Measurements from ENCODE around the gene PSMC3.

PSMC3 gene

DNA sequence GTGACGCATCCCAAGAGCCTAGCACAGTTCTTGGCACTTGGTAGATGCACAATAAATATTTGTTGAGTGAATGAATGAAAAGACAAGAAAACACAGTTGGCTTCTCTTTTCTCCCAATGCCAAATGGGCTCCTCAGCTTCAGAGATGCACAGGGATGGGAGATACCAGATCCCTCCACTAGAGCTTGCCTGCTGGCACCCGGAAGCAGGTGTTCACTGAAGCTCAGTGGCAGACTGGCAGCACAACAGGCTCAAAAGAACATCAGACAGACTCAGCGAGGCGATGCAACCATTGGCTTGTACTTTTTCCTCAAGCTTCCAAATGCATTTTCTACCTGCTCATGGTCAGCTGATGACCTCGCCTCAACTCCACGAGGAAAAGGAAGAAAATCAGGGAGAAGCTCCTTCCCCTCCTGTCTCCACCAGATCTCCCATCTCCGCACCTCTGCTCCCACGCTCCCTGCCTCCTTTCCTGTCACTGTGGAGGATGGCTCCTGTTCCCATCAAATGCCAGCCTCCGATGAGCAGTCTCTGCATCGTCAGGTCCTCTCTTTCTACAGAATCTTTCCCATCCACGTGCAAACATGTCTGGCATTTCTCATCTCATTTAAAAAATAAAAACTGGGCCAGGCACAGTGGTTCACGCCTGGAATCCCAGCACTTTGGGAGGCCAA, 16.9 kb upstream of the PSMC3 start:
- no peak for DNase-seq (ENCODE audit: low read depth)
- TF ChIP-seq, protein P1, sequence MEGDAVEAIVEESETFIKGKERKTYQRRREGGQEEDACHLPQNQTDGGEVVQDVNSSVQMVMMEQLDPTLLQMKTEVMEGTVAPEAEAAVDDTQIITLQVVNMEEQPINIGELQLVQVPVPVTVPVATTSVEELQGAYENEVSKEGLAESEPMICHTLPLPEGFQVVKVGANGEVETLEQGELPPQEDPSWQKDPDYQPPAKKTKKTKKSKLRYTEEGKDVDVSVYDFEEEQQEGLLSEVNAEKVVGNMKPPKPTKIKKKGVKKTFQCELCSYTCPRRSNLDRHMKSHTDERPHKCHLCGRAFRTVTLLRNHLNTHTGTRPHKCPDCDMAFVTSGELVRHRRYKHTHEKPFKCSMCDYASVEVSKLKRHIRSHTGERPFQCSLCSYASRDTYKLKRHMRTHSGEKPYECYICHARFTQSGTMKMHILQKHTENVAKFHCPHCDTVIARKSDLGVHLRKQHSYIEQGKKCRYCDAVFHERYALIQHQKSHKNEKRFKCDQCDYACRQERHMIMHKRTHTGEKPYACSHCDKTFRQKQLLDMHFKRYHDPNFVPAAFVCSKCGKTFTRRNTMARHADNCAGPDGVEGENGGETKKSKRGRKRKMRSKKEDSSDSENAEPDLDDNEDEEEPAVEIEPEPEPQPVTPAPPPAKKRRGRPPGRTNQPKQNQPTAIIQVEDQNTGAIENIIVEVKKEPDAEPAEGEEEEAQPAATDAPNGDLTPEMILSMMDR (conservative IDR thresholded peaks at IDR 0.05; ENCODE audit: low read depth, low read length) = no peak
- no peak overlapping the region for H3K4me3 ChIP-seq (ENCODE audit: low read length)

DNA sequence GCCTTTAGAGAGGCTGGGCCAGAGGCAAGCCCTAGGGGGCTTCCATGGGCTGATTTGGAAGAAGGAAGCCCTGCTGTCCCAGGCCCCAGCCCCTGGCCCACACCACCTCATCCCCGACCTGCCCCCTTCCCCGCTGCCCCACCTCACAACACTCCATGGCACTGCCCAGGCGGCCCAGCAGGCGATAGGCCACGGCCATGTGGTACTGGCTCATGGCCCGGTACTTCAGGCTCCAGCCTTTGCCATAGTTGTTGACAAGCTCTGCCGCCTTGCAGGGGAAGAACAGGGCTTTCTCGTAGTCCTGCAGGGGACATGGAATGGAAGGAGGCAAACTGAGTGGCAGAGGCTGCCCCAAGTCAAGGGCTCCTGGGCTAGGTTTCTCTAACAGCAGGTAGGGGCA, 16.3 kb upstream of the PSMC3 start:
- TF ChIP-seq, protein P1 (conservative IDR thresholded peaks at IDR 0.05; ENCODE audit: low read depth, low read length) = no peak

DNA sequence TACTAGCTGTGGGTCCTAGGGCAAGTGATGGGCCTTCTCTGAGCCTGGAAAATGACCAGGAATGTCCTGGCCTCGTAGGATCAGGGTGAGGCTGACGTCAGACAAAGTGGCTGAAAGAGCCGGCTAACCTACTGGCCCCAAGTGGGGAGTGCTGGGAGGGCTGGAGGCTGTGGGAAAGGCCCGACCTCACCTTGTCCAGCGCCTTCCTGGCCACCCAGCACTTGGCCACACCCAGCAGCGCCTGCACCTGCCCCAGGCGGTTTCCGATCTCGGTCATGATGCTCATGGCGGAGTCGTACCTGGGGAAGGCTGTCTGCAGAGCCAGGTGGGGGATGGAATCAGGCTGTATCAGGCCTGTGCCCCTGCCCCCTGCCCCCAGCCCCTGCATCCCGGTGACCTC, 15.2 kb upstream of the PSMC3 start:
- TF ChIP-seq, protein P1 (conservative IDR thresholded peaks at IDR 0.05; ENCODE audit: low read depth, low read length) = no peak
- H3K4me3 ChIP-seq (ENCODE audit: low read length) = no peak overlapping the region

More for the DNA sequence above, 16.3 kb upstream of the PSMC3 start:
- no peak for DNase-seq (ENCODE audit: low read depth)
- no peak overlapping the region for H3K4me3 ChIP-seq (ENCODE audit: low read length)

DNA sequence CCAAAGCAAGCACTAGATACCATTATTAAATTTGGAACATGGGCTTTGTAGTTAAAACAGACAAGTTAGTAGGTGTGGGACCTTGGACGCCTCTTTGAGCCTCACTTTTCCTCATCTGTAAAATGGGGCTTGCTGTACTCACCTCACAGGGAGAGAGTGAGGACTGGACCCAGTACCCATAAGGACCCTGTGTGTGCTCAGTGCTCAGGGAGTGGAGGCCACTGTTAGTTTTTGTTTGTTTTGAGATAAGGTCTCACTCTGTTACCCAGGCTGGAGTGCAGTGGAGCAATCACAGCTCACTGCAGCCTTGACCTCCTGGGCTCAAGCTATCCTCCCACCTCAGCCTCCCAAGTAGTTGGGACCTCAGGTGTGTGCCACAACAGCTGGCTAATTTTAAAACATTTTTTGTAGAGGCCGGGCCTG, 13.8 kb upstream of the PSMC3 start:
- no peak overlapping the region for H3K4me3 ChIP-seq (ENCODE audit: low read length)
- no peak for DNase-seq (ENCODE audit: low read depth)
- TF ChIP-seq, protein P1 (conservative IDR thresholded peaks at IDR 0.05; ENCODE audit: low read depth, low read length) = no peak

More for the DNA sequence above, 15.2 kb upstream of the PSMC3 start:
- no peak for DNase-seq (ENCODE audit: low read depth)

DNA sequence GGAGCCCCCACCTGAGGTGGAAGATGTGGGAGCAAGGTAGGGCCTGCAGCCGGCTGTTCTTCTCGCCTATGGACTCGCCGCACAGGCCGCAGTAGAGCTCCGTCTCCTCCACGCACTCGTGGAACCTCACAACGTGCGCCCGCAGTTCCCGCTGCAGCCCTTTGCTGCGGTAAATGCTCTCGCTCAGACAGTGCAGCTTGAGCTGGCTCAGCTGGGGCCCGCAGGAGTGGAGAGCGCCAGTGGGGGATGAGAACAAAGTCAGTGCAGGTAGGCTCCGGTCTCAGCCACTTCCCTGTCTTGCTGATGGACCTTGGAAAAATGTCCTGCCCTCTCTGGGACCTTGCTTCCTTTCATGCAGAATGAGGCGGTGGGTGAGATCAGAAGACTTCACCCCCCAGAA, 12.5 kb upstream of the PSMC3 start:
- TF ChIP-seq, protein P1 (conservative IDR thresholded peaks at IDR 0.05; ENCODE audit: low read depth, low read length) = no peak
- H3K4me3 ChIP-seq (ENCODE audit: low read length) = no peak overlapping the region
- no peak for DNase-seq (ENCODE audit: low read depth)

DNA sequence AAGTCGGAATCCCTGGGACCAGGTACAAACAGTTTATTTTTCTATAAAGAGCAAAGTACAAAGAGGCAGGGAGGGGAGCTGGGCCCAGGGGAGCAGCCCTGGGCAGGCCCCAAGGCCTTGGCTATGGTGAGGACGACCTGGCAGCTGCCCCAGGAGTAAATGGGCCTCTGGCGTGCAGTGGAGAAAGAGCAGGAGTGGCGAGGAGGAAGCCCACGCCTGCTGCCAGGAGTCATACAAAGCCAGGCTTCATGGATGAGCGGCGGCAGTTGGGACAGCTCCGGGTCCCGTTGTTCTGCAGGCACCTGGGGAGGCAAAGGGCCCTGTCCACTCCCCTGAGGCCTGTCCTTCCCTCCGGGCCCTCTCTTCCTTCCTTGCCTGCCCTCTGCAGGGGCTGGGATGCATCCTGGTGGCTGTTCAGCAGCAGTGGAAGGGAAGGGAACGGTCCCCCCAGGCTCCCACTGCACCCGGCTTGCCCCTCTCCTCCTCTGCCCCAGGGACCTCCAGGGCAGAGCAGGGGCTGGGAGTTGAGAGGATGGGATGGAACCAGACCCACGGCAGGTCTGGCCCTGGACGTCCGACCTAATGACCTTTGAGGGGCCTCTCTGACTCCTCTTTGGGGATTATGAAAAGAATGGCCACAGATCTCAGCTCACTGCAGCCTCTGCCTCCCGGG, 11.6 kb upstream of the PSMC3 start:
- no peak for DNase-seq (ENCODE audit: low read depth)
- TF ChIP-seq, protein P1 (conservative IDR thresholded peaks at IDR 0.05; ENCODE audit: low read depth, low read length) = no peak
- no peak overlapping the region for H3K4me3 ChIP-seq (ENCODE audit: low read length)
